ENCODE data around the gene DGKB.

The DGKB gene

GRCh38 chr7:14236834-14237233 is 665.7 kb downstream of the DGKB start:
- TF ChIP-seq RAD21 (IDR thresholded peaks at IDR 0.05; ENCODE audit: low read depth), result no peak
- TF ChIP-seq FOXM1 (IDR thresholded peaks at IDR 0.05; ENCODE audit: borderline replicate concordance, low read depth), result no peak
- TF ChIP-seq TEAD4 (IDR thresholded peaks at IDR 0.05), result no peak
- no peak for TF ChIP-seq MAX (IDR thresholded peaks at IDR 0.05)
- no peak for TF ChIP-seq USF1 (IDR thresholded peaks at IDR 0.05)

- TF ChIP-seq CEBPB (IDR thresholded peaks at IDR 0.05) (no peak), TCF12 (IDR thresholded peaks at IDR 0.05; ENCODE audit: low read depth) (no peak), MAX (IDR thresholded peaks at IDR 0.05) (no peak), EP300 (IDR thresholded peaks at IDR 0.05; ENCODE audit: borderline replicate concordance) (no peak), RAD21 (IDR thresholded peaks at IDR 0.05; ENCODE audit: low read depth) (no peak), TEAD4 (IDR thresholded peaks at IDR 0.05) (no peak), TAF1 (IDR thresholded peaks at IDR 0.05; ENCODE audit: low read depth) (no peak), CREB1 (IDR thresholded peaks at IDR 0.05; ENCODE audit: low read depth) (no peak), EGR1 (IDR thresholded peaks at IDR 0.05) (no peak), NFIC (IDR thresholded peaks at IDR 0.05) (no peak), YY1 (IDR thresholded peaks at IDR 0.05; ENCODE audit: low read depth) (no peak), FOXM1 (IDR thresholded peaks at IDR 0.05; ENCODE audit: borderline replicate concordance, low read depth) (no peak), USF1 (IDR thresholded peaks at IDR 0.05) (no peak)
Measured at GRCh38 chr7:14235056-14235455, 667.5 kb downstream of the DGKB start.

GRCh38 chr7:14233868-14234369 is 668.6 kb downstream of the DGKB start:
- no peak for TF ChIP-seq FOXM1 (IDR thresholded peaks at IDR 0.05; ENCODE audit: borderline replicate concordance, low read depth)
- TF ChIP-seq RAD21 (IDR thresholded peaks at IDR 0.05; ENCODE audit: low read depth), result no peak
- TF ChIP-seq TCF12 (IDR thresholded peaks at IDR 0.05; ENCODE audit: low read depth), result no peak
- no peak for TF ChIP-seq TEAD4 (IDR thresholded peaks at IDR 0.05)
- TF ChIP-seq CREB1 (IDR thresholded peaks at IDR 0.05; ENCODE audit: low read depth), result no peak
- TF ChIP-seq USF1 (IDR thresholded peaks at IDR 0.05), result no peak
- no peak for TF ChIP-seq YY1 (IDR thresholded peaks at IDR 0.05; ENCODE audit: low read depth)

GRCh38 chr7:14233076-14233867 is 669.3 kb downstream of the DGKB start:
- TF ChIP-seq CEBPB (IDR thresholded peaks at IDR 0.05), result no peak
- TF ChIP-seq TEAD4 (IDR thresholded peaks at IDR 0.05), result no peak
- no peak for TF ChIP-seq MAX (IDR thresholded peaks at IDR 0.05)
- no peak for TF ChIP-seq NFIC (IDR thresholded peaks at IDR 0.05)
- no peak for TF ChIP-seq FOXM1 (IDR thresholded peaks at IDR 0.05; ENCODE audit: borderline replicate concordance, low read depth)
- TF ChIP-seq ZBTB7A (IDR thresholded peaks at IDR 0.05; ENCODE audit: low read depth), result no peak
- no peak for TF ChIP-seq TCF12 (IDR thresholded peaks at IDR 0.05; ENCODE audit: low read depth)
- no peak for TF ChIP-seq CREB1 (IDR thresholded peaks at IDR 0.05; ENCODE audit: low read depth)
- no peak for TF ChIP-seq EP300 (IDR thresholded peaks at IDR 0.05; ENCODE audit: borderline replicate concordance)
- no peak for TF ChIP-seq EGR1 (IDR thresholded peaks at IDR 0.05)
- no peak for TF ChIP-seq YY1 (IDR thresholded peaks at IDR 0.05; ENCODE audit: low read depth)
- TF ChIP-seq RAD21 (IDR thresholded peaks at IDR 0.05; ENCODE audit: low read depth), result no peak
- TF ChIP-seq REST (IDR thresholded peaks at IDR 0.05; ENCODE audit: low read depth), result no peak

GRCh38 chr7:14229047-14229446 is 673.5 kb downstream of the DGKB start:
- TF ChIP-seq CEBPB (IDR thresholded peaks at IDR 0.05), result no peak
- TF ChIP-seq USF1 (IDR thresholded peaks at IDR 0.05), result no peak
- TF ChIP-seq TCF12 (IDR thresholded peaks at IDR 0.05; ENCODE audit: low read depth), result no peak
- no peak for TF ChIP-seq ZBTB7A (IDR thresholded peaks at IDR 0.05; ENCODE audit: low read depth)
- TF ChIP-seq CREB1 (IDR thresholded peaks at IDR 0.05; ENCODE audit: low read depth), result no peak
- no peak for TF ChIP-seq TAF1 (IDR thresholded peaks at IDR 0.05; ENCODE audit: low read depth)

GRCh38 chr7:14228341-14228740 is 674.2 kb downstream of the DGKB start:
- TF ChIP-seq TEAD4 (IDR thresholded peaks at IDR 0.05) (no peak), TAF1 (IDR thresholded peaks at IDR 0.05; ENCODE audit: low read depth) (no peak), NFIC (IDR thresholded peaks at IDR 0.05) (no peak), FOXM1 (IDR thresholded peaks at IDR 0.05; ENCODE audit: borderline replicate concordance, low read depth) (no peak), RAD21 (IDR thresholded peaks at IDR 0.05; ENCODE audit: low read depth) (no peak), EGR1 (IDR thresholded peaks at IDR 0.05) (no peak), ZBTB7A (IDR thresholded peaks at IDR 0.05; ENCODE audit: low read depth) (no peak), EP300 (IDR thresholded peaks at IDR 0.05; ENCODE audit: borderline replicate concordance) (no peak), REST (IDR thresholded peaks at IDR 0.05; ENCODE audit: low read depth) (no peak), USF1 (IDR thresholded peaks at IDR 0.05) (no peak), CREB1 (IDR thresholded peaks at IDR 0.05; ENCODE audit: low read depth) (no peak), MAX (IDR thresholded peaks at IDR 0.05) (no peak), YY1 (IDR thresholded peaks at IDR 0.05; ENCODE audit: low read depth) (no peak), CEBPB (IDR thresholded peaks at IDR 0.05) (no peak), TCF12 (IDR thresholded peaks at IDR 0.05; ENCODE audit: low read depth) (no peak)

All from Ishikawa (cell line).